Kidney tubule cell (primary cell): ENCODE data around the gene GRK5.
"Not testable (repeated sequence)": the region's sequence is repeated elsewhere in the genome, so short reads cannot be mapped to it uniquely, and the experiment has no call there.

Experiments
- DNase-seq: peaks from one replicate; pipeline ENCODE4 v3.0.0-alpha.2; 2018; ENCODE audit warnings: low spot score

The GRK5 gene

DNA sequence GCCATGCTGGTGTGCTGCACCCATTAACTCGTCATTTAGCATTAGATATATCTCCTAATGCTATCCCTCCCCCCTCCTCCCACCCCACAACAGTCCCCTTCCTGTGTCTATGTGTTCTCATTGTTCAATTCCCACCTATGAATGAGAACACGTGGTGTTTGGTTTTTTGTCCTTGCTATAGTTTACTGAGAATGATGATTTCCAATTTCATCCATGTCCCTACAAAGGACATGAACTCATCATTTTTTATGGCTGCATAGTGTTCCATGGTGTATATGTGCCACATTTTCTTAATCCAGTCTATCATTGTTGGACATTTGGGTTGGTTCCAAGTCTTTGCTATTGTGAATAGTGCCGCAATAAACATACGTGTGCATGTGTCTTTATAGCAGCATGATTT, 68.8 kb downstream of the GRK5 start:
- DNase-seq: not testable (repeated sequence)

DNA sequence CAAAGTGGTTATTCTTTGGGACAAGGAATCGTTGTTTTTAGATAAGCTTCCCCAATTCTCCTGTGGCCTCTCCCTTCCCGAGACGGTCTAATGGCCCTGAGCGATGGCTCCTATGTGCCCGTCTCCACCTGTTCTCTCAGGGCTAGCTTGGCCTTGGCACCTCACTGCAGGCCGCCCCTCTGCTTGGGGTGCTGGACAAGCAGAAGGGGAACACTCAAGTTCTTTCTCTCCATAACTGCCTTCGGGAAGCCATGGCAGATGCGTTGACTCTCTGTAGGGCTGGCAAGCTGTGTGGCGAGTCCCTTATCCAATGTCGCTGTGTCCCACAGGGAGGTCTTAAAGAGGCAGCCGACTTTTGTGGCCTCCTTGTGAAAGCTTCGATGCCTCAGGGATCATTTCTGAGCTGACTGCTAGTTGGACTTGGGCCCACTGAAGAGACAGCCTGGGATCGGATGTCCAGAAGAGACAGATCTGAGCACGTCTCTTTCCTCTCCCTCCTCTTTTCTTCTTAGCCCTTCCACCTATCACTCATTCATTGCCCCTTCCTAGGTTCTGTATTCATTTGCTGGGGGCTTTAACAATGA, 70.8 kb downstream of the GRK5 start:
- no peak for DNase-seq

DNA sequence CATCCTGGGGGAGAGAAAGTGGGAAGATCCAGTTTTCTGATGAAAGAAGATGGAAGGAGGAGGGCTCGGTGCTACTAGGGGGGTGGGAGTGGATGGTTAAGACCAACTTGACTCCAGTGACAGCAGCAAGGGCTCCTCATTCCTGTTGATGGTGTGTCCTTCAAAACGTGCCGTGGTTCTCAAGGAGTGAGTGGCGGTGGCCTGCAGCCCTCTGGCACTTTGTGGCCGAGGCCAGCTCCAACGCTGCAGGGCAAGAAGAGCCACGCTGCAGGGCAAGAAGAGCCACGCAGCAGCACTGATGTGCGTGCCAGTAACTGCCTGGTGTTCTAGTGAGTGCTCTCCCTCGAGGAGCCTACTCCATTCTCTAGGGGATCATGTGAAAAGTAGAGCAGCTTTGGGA, 72.1 kb downstream of the GRK5 start:
- DNase-seq: no peak

DNA sequence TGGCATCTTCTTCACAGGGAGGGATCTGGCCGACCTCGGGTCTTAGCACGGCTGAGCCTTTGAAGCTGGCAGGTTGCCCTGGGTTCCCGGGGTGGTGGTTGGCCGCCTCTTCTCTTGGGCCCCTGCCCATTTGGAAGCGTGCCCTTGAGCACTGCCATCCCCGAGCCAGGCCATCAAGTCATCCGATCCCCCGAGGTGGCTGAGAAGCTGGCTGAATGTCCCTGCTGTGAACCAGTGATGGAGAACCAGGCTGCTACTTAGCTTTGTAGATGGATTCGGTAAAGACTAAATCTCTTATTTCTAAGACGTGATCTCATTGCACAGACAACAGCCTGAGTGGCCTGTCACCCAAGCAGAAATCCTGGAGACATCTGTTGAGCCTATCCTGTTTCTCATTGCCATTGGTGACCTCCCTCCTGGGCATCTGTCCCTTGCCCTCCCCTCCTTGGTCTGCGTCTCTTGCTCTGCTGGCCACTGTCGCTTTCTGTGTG, 74.3 kb downstream of the GRK5 start:
- DNase-seq: peak; percentile 33

GRCh38 chr10:119282446-119282845, 75.1 kb downstream of the GRK5 start:
- no peak for DNase-seq

- DNase-seq: no peak
Measured at GRCh38 chr10:119283387-119283786, 76.0 kb downstream of the GRK5 start.

GRCh38 chr10:119283818-119284217, 76.4 kb downstream of the GRK5 start:
- no peak for DNase-seq

GRCh38 chr10:119284679-119285096, 77.3 kb downstream of the GRK5 start:
- DNase-seq: no peak

DNA sequence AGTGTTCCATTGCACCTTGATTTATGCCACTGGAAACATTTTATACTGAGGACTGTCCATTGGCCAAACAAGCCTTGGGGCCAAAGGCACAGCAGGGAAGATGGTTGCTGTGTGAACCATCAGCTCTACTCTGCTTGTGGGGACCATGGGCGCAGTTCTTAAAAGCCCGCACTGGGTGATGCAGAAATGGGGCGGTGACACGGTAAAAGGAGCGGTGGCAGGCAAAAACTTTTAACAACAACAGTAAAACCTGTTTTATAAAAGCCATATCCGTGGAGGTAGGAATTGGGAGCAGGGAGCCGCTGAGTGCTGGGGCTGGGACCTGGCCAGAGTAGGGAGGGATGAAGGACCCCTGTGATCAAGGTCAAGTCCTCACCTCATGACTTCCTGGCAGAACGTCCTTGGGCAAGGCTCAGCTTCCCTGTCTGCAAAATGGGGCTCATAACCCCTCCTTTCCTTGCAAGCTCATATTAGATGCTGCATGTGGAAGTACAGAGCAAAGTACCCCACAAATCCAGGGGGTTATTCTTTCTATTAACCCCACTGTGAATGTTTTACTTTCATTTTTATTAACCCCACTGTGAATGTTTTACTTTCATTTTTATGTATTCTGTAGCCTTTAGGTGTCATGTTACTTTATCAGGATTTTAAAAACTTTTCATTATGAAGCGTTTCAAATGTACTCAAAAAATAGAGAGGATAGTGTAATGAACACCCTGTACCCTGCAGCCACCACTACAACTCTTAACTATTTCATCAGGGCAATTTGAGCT, 78.3 kb downstream of the GRK5 start:
- no peak for DNase-seq

- no peak for DNase-seq
Measured at GRCh38 chr10:119286516-119286915, 79.1 kb downstream of the GRK5 start.

DNA sequence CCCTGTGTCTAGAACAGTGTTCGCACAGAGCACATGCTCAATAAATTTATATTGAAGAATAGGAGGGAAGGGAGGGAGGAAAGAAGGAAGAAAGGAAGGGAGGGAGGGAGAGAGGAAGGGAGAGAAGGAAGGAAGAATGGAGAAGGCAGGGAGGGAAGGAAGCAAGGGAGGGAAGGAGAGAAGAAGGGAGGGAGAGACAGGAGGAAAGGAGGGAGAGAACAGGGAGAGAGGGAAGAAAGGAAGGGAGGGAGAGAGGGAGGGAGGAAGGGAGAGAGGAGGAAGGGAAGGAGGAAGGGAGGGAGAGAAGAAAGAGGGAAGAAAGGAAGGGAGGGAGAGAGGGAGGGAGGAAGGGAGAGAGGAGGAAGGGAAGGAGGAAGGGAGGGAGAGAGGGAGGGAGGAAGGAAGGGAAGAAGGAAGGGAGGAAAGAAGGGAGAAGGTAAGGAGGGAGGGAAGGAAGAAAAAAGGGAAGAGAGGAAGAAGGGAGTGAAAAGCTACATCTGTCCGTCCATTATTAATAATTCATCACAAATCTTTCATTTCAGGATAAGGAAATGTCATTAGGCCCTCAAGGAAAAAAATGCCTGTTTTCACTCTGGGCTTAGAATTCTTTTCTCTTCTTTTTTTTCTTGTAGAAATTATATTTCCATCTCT, 79.7 kb downstream of the GRK5 start:
- no peak for DNase-seq

DNA sequence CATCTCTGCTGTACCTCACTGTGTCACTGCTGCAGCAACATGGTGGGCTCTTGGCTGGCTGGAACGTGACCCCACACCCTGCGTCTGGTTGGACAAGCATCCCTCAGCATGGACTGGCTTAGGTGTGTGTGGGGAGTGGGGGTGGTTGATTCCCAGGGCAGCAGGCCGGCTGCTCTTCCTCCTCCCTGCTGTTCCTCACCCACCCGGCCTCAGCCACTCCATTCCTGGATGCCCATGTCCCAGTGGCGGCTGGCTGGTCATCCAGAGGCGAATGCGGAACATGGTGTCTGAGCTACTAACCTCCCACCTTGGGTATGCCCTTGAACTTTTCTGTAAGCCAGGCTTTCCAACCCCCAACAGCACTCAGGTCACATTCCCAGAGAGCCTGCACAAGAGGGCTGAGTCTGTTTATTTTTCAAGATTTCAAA, 81.2 kb downstream of the GRK5 start:
- DNase-seq: no peak

- no peak for DNase-seq
Measured at GRCh38 chr10:119289227-119289920, 82.0 kb downstream of the GRK5 start.

- peak; percentile 7 for DNase-seq
Measured at GRCh38 chr10:119290301-119291048, 83.1 kb downstream of the GRK5 start.

- DNase-seq: no peak
Measured at GRCh38 chr10:119291223-119291900, 84.0 kb downstream of the GRK5 start.

GRCh38 chr10:119292968-119293760, 85.8 kb downstream of the GRK5 start:
- no peak for DNase-seq

DNA sequence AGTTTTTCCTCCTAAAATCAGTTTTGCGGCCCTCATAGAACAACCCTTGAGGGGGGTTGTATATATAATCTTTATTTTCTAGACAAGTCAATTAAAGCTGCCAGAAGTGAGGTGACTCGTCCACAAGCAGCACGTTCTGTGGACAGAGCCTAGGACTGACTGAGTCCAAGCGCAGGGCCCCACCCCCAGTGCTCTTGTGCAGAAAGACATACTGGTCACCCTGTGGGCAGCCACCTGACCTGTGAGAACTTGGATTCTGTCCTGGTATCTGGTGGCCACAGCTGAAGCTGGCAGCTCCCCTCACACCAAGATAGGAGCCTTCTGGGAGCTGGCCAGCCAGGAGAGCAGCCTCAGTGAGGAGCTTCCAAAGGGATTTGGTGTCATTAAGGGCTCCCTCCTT, 89.3 kb downstream of the GRK5 start:
- no peak for DNase-seq

- DNase-seq: no peak
Measured at GRCh38 chr10:119297207-119297968, 90.0 kb downstream of the GRK5 start.

DNA sequence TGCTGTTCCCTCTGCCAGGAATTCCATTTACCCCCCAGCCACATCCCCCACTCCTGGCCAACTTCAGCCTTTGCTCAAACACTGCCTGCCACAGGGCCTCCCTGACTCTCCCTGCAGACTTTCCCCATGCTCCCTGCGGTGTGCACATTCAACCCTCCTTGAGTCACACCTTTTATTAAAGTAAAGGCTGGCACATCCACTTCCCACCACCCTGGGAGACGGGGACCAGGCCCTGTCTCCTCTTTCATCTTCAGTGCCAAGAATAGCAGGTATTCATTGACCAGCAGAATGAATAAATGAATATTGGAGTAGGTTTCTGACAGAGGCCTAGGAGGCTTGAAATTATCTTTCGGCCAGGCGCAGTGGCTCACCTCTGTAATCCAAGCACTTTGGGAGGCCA, 91.4 kb downstream of the GRK5 start:
- DNase-seq: peak; percentile 29

GRCh38 chr10:119299531-119299930, 92.2 kb downstream of the GRK5 start:
- no peak for DNase-seq
